ENCODE measurements around the gene ASRGL1. TPM values are rescaled to one million over a fixed set of nuclear protein-coding genes. Genes with fewer than 3 reads are reported as not detected.

The ASRGL1 gene
- polyA plus RNA-seq, 2 of the 4 experiments (the other 2 are of a cell fraction): 12.7 to 19.5 TPM

- CTCF ChIA-PET: interaction anchor here (1.0 to 6.2 kb wide), 5 partner anchors 12 to 140 kb away, joined by 3 to 51 read pairs (median 13); no protein-coding TSS in a partner anchor
- no peak for DNase-seq (ENCODE audit: low read depth in 1 of 2, low spot score in 1 of 2)
Observed at GRCh38 chr11:62404901-62405300, 67.7 kb downstream of the ASRGL1 start.

GRCh38 chr11:62406034-62406433 is 68.8 kb downstream of the ASRGL1 start:
- no peak for TF ChIP-seq NFE2L2 (conservative IDR thresholded peaks at IDR 0.05; ENCODE audit: low read length)
- TF ChIP-seq RFX5 (IDR thresholded peaks at IDR 0.05): no peak
- no peak for TF ChIP-seq HOXA7 (CRISPR knock-in tag; IDR thresholded peaks at IDR 0.05)
- no peak for TF ChIP-seq MAZ (IDR thresholded peaks at IDR 0.05; ENCODE audit: borderline replicate concordance, low read depth, low read length)
- no peak for TF ChIP-seq SREBF2 (IDR thresholded peaks at IDR 0.05)
- no peak for TF ChIP-seq RNF2 (IDR thresholded peaks at IDR 0.05; ENCODE audit: borderline replicate concordance, low read depth)
- TF ChIP-seq, protein P1, sequence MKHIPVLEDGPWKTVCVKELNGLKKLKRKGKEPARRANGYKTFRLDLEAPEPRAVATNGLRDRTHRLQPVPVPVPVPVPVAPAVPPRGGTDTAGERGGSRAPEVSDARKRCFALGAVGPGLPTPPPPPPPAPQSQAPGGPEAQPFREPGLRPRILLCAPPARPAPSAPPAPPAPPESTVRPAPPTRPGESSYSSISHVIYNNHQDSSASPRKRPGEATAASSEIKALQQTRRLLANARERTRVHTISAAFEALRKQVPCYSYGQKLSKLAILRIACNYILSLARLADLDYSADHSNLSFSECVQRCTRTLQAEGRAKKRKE (CRISPR knock-in tag; IDR thresholded peaks at IDR 0.05; ENCODE audit: low read depth): no peak
- no peak for TF ChIP-seq CBX8 (IDR thresholded peaks at IDR 0.05)
- FAIRE-seq: no peak
- CTCF ChIA-PET: interaction anchor here (0.7 to 6.2 kb wide), 7 partner anchors 13 to 215 kb away, joined by 3 to 51 read pairs (median 4); no protein-coding TSS in a partner anchor
- DNase-seq (ENCODE audit: low read depth in 1 of 2, low spot score in 1 of 2): no peak
- H3K9me3 ChIP-seq: no peaks in the 10 kb centered on the region
- WGBS (ENCODE audit: missing lambda C conversion rate): 70% methylated on average over 4 of the region's 4 CpGs
- H3K4me1 ChIP-seq: peaks cover 4% of the 10 kb centered on the region; the same call in 2 of the 3 replicates
- no peak overlapping the region for H3K4me2 ChIP-seq
- no peak overlapping the region for H3K27ac ChIP-seq
- POLR2A ChIA-PET: no interaction called here
- no peak overlapping the region for H3K4me3 ChIP-seq
- ATAC-seq: no peak

More at GRCh38 chr11:62404901-62405300, 67.7 kb downstream of the ASRGL1 start:
- 0 out of 3 replicates have a peak, but pooled peaks cover 3% of the 10 kb centered on the region for H3K4me1 ChIP-seq
- no peak overlapping the region for H3K4me3 ChIP-seq
- 74% methylated on average over 5 of the region's 5 CpGs for WGBS (ENCODE audit: missing lambda C conversion rate)
- ATAC-seq (no peak), FAIRE-seq (no peak)
- no peaks in the 10 kb centered on the region for H3K9me3 ChIP-seq
- no peak overlapping the region for H3K4me2 ChIP-seq
- H3K27ac ChIP-seq: no peak overlapping the region
- no peak for TF ChIP-seq ZC3H11A (IDR thresholded peaks at IDR 0.05)
- TF ChIP-seq POLR2A (IDR thresholded peaks at IDR 0.05; ENCODE audit: low read length): no peak
- TF ChIP-seq E2F6 (IDR thresholded peaks at IDR 0.05; ENCODE audit: borderline replicate concordance, low read depth): no peak
- TF ChIP-seq BHLHE40 (IDR thresholded peaks at IDR 0.05; ENCODE audit: low read depth, low read length): no peak
- no peak for TF ChIP-seq SREBF2 (IDR thresholded peaks at IDR 0.05)
- TF ChIP-seq PBX3 (IDR thresholded peaks at IDR 0.05): no peak
- no peak for TF ChIP-seq RNF2 (IDR thresholded peaks at IDR 0.05; ENCODE audit: borderline replicate concordance, low read depth)
- TF ChIP-seq NR3C1 (IDR thresholded peaks at IDR 0.05): no peak
- no peak for TF ChIP-seq EP300 (IDR thresholded peaks at IDR 0.05)
- TF ChIP-seq JUN (IDR thresholded peaks at IDR 0.05): no peak
- no peak for TF ChIP-seq KDM1A (IDR thresholded peaks at IDR 0.05; ENCODE audit: low read depth)
- TF ChIP-seq EHMT2 (IDR thresholded peaks at IDR 0.05; ENCODE audit: low read depth): no peak
- TF ChIP-seq ESRRA (IDR thresholded peaks at IDR 0.05; ENCODE audit: borderline replicate concordance, low read length): no peak
- no peak for TF ChIP-seq MAZ (IDR thresholded peaks at IDR 0.05; ENCODE audit: borderline replicate concordance, low read depth, low read length)
- POLR2A ChIA-PET: no interaction called here

GRCh38 chr11:62409831-62410230 is 72.6 kb downstream of the ASRGL1 start:
- WGBS (ENCODE audit: missing lambda C conversion rate): 89% methylated on average over 8 of the region's 8 CpGs
- DNase-seq (ENCODE audit: low read depth in 1 of 2, low spot score in 1 of 2) (no peak), FAIRE-seq (no peak)
- TF ChIP-seq HEYL (CRISPR knock-in tag; IDR thresholded peaks at IDR 0.05) (no peak), CHD2 (IDR thresholded peaks at IDR 0.05; ENCODE audit: low read length, partially characterized antibody) (no peak), ZNF302 (CRISPR knock-in tag; IDR thresholded peaks at IDR 0.05) (no peak), KDM5A (IDR thresholded peaks at IDR 0.05) (no peak), TP53 (CRISPR knock-in tag; IDR thresholded peaks at IDR 0.05) (no peak), EP300 (IDR thresholded peaks at IDR 0.05) (no peak), CTCF (IDR thresholded peaks at IDR 0.05) (no peak), HOXB5 (CRISPR knock-in tag; IDR thresholded peaks at IDR 0.05) (no peak), NPAS2 (CRISPR knock-in tag; IDR thresholded peaks at IDR 0.05; ENCODE audit: borderline replicate concordance) (no peak), ZFP36 (IDR thresholded peaks at IDR 0.05; ENCODE audit: borderline replicate concordance, partially characterized antibody) (no peak), HES2 (IDR thresholded peaks at IDR 0.05) (no peak), CHD4 (IDR thresholded peaks at IDR 0.05; ENCODE audit: borderline replicate concordance) (no peak), FOSB (CRISPR knock-in tag; IDR thresholded peaks at IDR 0.05) (no peak)

More at GRCh38 chr11:62409831-62410230, 72.6 kb downstream of the ASRGL1 start:
- Histone ChIP-seq H3K4me2 (no peak overlapping the region), H3K4me1 (peaks cover 9% of the 10 kb centered on the region; the same call in 2 of the 3 replicates), H3K27ac (no peak overlapping the region), H3K4me3 (no peak overlapping the region), H3K9me3 (no peaks in the 10 kb centered on the region)
- no peak for ATAC-seq
- ChIA-PET POLR2A (interaction anchor here (0.6 to 1.0 kb wide), 2 partner anchors 164 to 243 kb away, joined by 3 to 5 read pairs; partner anchors contain the start of genes EEF1G and INTS5), CTCF (interaction anchor here (1.0 to 9.6 kb wide), 6 partner anchors 13 to 133 kb away, joined by 3 to 86 read pairs (median 8); no protein-coding TSS in a partner anchor)

Data from A549 (cell line).